HG03571 (cell line): ENCODE data around the gene RNU6-1.

ENCODE experiments used
- ATAC-seq: cut with Tn5 transposase; IDR thresholded peaks from one replicate; pipeline ENCODE4 v1.9.1; 2021; ENCODE audit not compliant: unreplicated experiment

RNU6-1 gene

GRCh38 chr15:67834581-67835296 lies 5.1 kb downstream of the RNU6-1 start:
- ATAC-seq: no peak

GRCh38 chr15:67833710-67834511 lies 5.9 kb downstream of the RNU6-1 start:
- no peak for ATAC-seq

GRCh38 chr15:67832897-67833709 lies 6.7 kb downstream of the RNU6-1 start:
- ATAC-seq: no peak

- ATAC-seq: no peak
Measured at GRCh38 chr15:67832031-67832551, 7.8 kb downstream of the RNU6-1 start.

GRCh38 chr15:67831363-67831762 lies 8.5 kb downstream of the RNU6-1 start:
- ATAC-seq: no peak

GRCh38 chr15:67829647-67830504 lies 10.0 kb downstream of the RNU6-1 start:
- ATAC-seq: no peak

GRCh38 chr15:67828969-67829646 lies 10.7 kb downstream of the RNU6-1 start:
- ATAC-seq: no peak

GRCh38 chr15:67828278-67828968 lies 11.4 kb downstream of the RNU6-1 start:
- ATAC-seq: no peak

- no peak for ATAC-seq
Measured at GRCh38 chr15:67827562-67828277, 12.1 kb downstream of the RNU6-1 start.

GRCh38 chr15:67826717-67827561 lies 12.9 kb downstream of the RNU6-1 start:
- ATAC-seq: no peak

GRCh38 chr15:67825881-67826716 lies 13.7 kb downstream of the RNU6-1 start:
- ATAC-seq: no peak

GRCh38 chr15:67824976-67825880 lies 14.6 kb downstream of the RNU6-1 start, which contains the start of gene SKOR1:
Gene SKOR1, plus strand, starts transcription at chr15:67825509. Its CDS starts 94 bp downstream, at chr15:67825603.
- ATAC-seq: no peak

GRCh38 chr15:67824197-67824968 lies 15.5 kb downstream of the RNU6-1 start:
- ATAC-seq: no peak

GRCh38 chr15:67823314-67824196 lies 16.3 kb downstream of the RNU6-1 start:
- ATAC-seq: no peak
